Psoas muscle (tissue), 8 donors: ENCODE measurements around the gene CCNY. TPM values are rescaled to one million over a fixed set of nuclear protein-coding genes. Genes with fewer than 3 reads are reported as not detected.

Source experiments
- ATAC-seq, 4 donors: fragments of 200-7000 bp; cut with Tn5 transposase; one replicate each; pipeline ENCODE4 v1.9.1; 2020; ENCODE audit warnings: moderate library complexity in 3 of 4, mild to moderate bottlenecking in 2 of 4
- DNase-seq, 2 donors: peaks; one replicate each; pipeline ENCODE4 v3.0.0-alpha.2; 2020
- H3K27ac ChIP-seq: fragments of 200-600 bp; one replicate; pipeline ENCODE4 v1.8.0; 2022
- H3K27me3 ChIP-seq, 3 donors: fragments of 200-600 bp in 1 of 3; one replicate each; pipeline versions ENCODE4 v1.6.1 to v1.8.0; 2013 to 2022; ENCODE audit warnings: low read length in 2 of 3, mild to moderate bottlenecking in 2 of 3, moderate library complexity in 1 of 3; ENCODE audit not compliant: insufficient read depth in 3 of 3
- H3K36me3 ChIP-seq, 2 donors: fragments of 200-600 bp in 1 of 2; one replicate each; pipeline versions ENCODE4 v1.6.1 to v1.8.0; 2013 to 2022; ENCODE audit warnings: low read depth in 1 of 2, mild to moderate bottlenecking in 1 of 2, moderate library complexity in 1 of 2; ENCODE audit not compliant: insufficient read depth in 1 of 2
- H3K4me1 ChIP-seq: fragments of 200-600 bp; one replicate; pipeline ENCODE4 v1.8.0; 2022
- H3K4me3 ChIP-seq: fragments of 200-600 bp; one replicate; pipeline ENCODE4 v1.8.0; 2022; ENCODE audit warnings: mild to moderate bottlenecking
- H3K9me3 ChIP-seq: fragments of 200-600 bp; one replicate; pipeline ENCODE4 v1.8.0; 2022
- WGBS, 3 donors: extraction: QIAGEN DNeasy Blood & Tissue Kit; methylation state at CpG; one replicate each; pipeline versions ENCODE4 v1.1.6 to v1.1.7; 2013; 5-methylcytosine and 5-hydroxymethylcytosine counted together
- intact Hi-C, 2 donors: fragments of 100-400 bp; cut with DNase I; formaldehyde crosslinking; loops; one replicate each; pipeline versions ENCODE4 v1.11.0 to v1.14.2; 2022
- long read RNA-seq, 2 donors: library from polyadenylated mRNA; unstranded; transcript quantifications; one replicate each; pipeline ENCODE4 v2.0.0, GENCODE V29; 2021
- polyA plus RNA-seq, 3 donors: library from polyadenylated mRNA; stranded (reverse); fragments of 200-250 nt; gene quantifications; one replicate each; pipeline ENCODE4 v1.2.3, GENCODE V29; 2013
- total RNA-seq, 4 donors: library from RNA; stranded (reverse); fragmentation: NEBNext Ultra II Directional in 2 of 4; extraction: Animal tissue kit (Norgen Biotek cat#: 25700) in 2 of 4; gene quantifications; one replicate each; pipeline versions ENCODE4 v1.2.1 to v1.2.4, GENCODE V29; 2021 to 2023
- TF ChIP-seq, protein P1 (sequence below): fragments of 200-600 bp; IDR thresholded peaks from one replicate; pipeline ENCODE4 v1.8.0; 2022; ENCODE audit warnings: antibody characterized with exemption
- donor health status: healthy with polysubstance abuse.
- donor health status: DM: no; HTN: no; CAD: no; lungs with moderate emphysema.
- donor health status: Bipolar disorder and iron deficiency.
- donor health status: healthy.
- donor health status: DM: yes; HTN: yes; CAD: no.
- donor health status: DM: no; HTN: no; CAD: no.
- donor health status: DM: no; HTN: no; CAD: no.
- donor health status: DM: yes; HTN: yes; CAD: no.

CCNY gene
- total RNA-seq (10 to 100 TPM; 47.0 to 55.8 (median 50.5) TPM), polyA plus RNA-seq (10 to 100 TPM; 21.2 to 40.8 (median 24.3) TPM)
- long read RNA-seq, donor 1, full-length matches to known transcripts: 76 of 101 reads
- long read RNA-seq, donor 1, partial matches to known transcripts: 2 of 101 reads
- long read RNA-seq, donor 1, other reads (novel, unspliced or antisense): 23 of 101 reads
- long read RNA-seq, donor 2, full-length matches to known transcripts: 165 of 195 reads
- long read RNA-seq, donor 2, partial matches to known transcripts: 10 of 195 reads
- long read RNA-seq, donor 2, other reads (novel, unspliced or antisense): 20 of 195 reads

DNA sequence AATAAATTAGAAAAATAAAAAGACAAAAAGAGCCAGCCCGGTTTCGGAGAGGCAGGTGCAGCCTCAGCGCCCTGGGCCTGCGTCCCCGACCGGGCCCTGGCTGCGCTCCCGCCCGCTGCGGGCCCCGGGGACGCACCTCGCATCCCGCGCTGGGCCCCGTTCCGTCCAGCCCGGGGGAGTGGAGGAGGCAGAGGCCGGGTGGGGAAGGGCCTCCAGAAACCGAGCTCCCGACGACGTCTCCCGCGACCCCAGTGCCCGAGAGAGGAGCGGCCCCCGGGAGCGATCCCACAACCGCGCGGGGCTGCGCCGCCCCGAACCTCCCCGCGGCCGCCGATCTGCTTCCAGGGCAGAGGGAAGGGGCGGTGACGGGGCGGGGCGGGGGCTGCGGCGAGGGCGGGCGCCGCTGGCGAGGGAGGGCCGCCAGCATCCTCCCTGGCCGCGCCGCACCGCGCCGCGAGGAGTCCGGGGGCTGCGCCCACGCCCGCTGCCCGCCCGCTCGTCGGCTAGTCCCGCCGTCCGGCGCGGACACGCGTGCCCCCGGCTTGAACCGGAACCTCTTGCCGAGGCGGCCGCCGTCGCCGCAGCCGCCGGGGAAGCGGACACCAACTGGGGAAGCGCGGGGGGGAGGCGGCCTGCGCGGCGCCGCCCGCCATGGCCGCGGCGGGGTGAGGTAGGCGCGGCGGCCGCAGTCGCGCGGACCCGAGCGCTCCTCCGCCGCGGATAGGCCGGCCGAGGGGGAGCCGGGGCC lies at the start of gene CCNY:
Gene CCNY, plus strand, starts transcription at position 426 of the 748 bp plus-strand sequence. CDS start 545 bp downstream, outside the sequence.
- WGBS, 3 donors: 0 to 1% (median 1%) methylated on average over 18 to 109 of the region's 109 CpGs
- H3K4me1 ChIP-seq: peaks cover 67% of the 10 kb centered on the region

DNA sequence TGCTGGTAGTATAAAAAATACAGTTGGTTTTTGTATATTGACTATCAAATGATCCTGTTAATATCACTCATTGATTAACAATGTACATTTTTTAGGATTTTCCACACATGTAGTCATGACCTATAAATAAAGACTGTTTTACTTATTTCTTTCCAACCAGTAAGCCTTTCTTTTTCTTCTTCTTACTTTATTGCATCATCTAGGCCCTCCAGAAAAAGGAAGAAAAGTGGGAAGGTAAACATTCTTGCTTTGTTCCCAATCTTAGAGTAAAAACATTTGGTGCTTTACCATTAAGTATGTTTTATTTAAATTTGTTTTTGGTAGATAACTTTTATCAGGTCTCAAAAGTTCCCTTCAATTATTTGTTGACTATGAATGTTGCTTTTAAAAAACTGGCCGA lies 47.1 kb upstream of the CCNY start:
- ATAC-seq (no peak), DNase-seq (no peak)
- Histone ChIP-seq H3K9me3 (no peaks in the 10 kb centered on the region), H3K36me3 (no peaks in the 10 kb centered on the region), H3K27me3 (no peaks in the 10 kb centered on the region), H3K4me1 (no peaks in the 10 kb centered on the region), H3K4me3 (no peak overlapping the region), H3K27ac (no peak overlapping the region)
- intact Hi-C loops: no loop called here
- TF ChIP-seq, protein P1, sequence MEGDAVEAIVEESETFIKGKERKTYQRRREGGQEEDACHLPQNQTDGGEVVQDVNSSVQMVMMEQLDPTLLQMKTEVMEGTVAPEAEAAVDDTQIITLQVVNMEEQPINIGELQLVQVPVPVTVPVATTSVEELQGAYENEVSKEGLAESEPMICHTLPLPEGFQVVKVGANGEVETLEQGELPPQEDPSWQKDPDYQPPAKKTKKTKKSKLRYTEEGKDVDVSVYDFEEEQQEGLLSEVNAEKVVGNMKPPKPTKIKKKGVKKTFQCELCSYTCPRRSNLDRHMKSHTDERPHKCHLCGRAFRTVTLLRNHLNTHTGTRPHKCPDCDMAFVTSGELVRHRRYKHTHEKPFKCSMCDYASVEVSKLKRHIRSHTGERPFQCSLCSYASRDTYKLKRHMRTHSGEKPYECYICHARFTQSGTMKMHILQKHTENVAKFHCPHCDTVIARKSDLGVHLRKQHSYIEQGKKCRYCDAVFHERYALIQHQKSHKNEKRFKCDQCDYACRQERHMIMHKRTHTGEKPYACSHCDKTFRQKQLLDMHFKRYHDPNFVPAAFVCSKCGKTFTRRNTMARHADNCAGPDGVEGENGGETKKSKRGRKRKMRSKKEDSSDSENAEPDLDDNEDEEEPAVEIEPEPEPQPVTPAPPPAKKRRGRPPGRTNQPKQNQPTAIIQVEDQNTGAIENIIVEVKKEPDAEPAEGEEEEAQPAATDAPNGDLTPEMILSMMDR: no peak
- WGBS, 3 donors: 86 to 96% (median 92%) methylated on average over 1 of the region's 1 CpG

More for the DNA sequence above, at the start of gene CCNY:
- H3K9me3 ChIP-seq: no peaks in the 10 kb centered on the region
- no peaks in the 10 kb centered on the region for H3K27me3 ChIP-seq
- TF ChIP-seq, protein P1: no peak
- intact Hi-C loops: loop anchor here in 1 of 2 donors (5.0 kb wide), 3 partner anchors 41 to 231 kb away; no protein-coding TSS in a partner anchor
- ATAC-seq (peak; percentile 77 to 81 (median 79)), DNase-seq (peak; percentile 85 to 88)
- no peaks in the 10 kb centered on the region for H3K36me3 ChIP-seq
- peak within 1 kb of the TSS; percentile 92 for H3K27ac ChIP-seq
- peak within 1 kb of the TSS; percentile 97 for H3K4me3 ChIP-seq

DNA sequence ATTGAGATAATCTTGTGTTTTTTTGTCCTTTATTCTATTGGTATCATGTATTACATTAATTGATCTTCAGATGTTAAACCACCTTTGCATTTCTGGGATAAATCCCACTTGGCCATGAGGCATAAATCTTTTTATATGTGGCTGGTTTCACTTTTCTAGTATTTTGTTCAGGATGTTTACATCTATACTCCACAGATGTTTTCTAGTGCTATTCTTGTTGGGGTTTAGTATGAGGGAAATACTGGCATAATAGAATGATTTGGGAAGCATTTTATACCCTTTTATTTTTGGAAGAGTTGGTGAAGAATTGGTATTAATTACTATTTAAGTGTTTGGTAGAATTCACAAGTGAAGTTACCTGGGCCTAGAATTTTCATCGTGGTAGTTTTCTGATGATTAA lies 41.8 kb upstream of the CCNY start:
- TF ChIP-seq, protein P1: no peak
- no peaks in the 10 kb centered on the region for H3K4me1 ChIP-seq
- intact Hi-C loops: no loop called here
- H3K4me3 ChIP-seq: no peak overlapping the region
- WGBS, 3 donors: 90 to 94% (median 93%) methylated on average over 1 of the region's 1 CpG
- DNase-seq (no peak), ATAC-seq (no peak)
- H3K9me3 ChIP-seq: no peaks in the 10 kb centered on the region
- no peak overlapping the region for H3K27ac ChIP-seq
- no peaks in the 10 kb centered on the region for H3K27me3 ChIP-seq
- no peaks in the 10 kb centered on the region for H3K36me3 ChIP-seq

DNA sequence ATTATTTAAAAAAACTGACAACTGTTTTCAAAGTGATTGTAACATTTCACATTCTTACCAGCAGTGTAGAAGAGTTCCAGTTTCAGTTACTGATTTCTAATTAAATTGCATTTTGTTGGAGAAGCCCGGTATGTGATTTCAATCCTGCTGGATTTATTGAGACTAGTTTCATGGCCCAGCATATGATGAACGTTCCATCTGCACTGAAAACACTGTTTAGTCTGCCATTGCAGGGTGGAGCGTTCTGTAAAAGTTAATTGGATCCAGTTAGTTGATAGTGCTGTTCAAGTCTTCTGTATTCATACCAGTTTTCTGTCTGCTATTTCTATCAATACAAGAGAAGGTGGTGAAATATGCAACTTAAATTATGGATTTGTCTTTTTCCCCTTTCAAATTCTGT lies 37.3 kb upstream of the CCNY start:
- ATAC-seq (no peak), DNase-seq (no peak)
- H3K4me3 ChIP-seq: no peak overlapping the region
- no peaks in the 10 kb centered on the region for H3K4me1 ChIP-seq
- intact Hi-C loops: no loop called here
- no peaks in the 10 kb centered on the region for H3K27me3 ChIP-seq
- no peaks in the 10 kb centered on the region for H3K36me3 ChIP-seq
- no peak overlapping the region for H3K27ac ChIP-seq
- TF ChIP-seq, protein P1: no peak
- no peaks in the 10 kb centered on the region for H3K9me3 ChIP-seq
- 53 to 59% (median 56%) methylated on average over 3 of the region's 3 CpGs for WGBS, 3 donors
